Liver (tissue), 9 donors: ENCODE measurements around the gene RAD51B. TPM values are rescaled to one million over a fixed set of nuclear protein-coding genes. Genes with fewer than 3 reads are reported as not detected.

Experiments used
- DNase-seq: peaks from one replicate; pipeline ENCODE4 v3.0.0-alpha.2; 2017; ENCODE audit warnings: low spot score
- H3K27ac ChIP-seq, 2 donors: one replicate each; pipeline ENCODE4 v1.7.0; 2013; ENCODE audit warnings: inconsistent platforms in 2 of 2, low read length in 2 of 2, control low read depth in 1 of 2, low read depth in 1 of 2, mild to moderate bottlenecking in 1 of 2
- H3K27me3 ChIP-seq, 4 donors: one replicate each; pipeline versions ENCODE4 v1.6.1 to v1.7.0; 2013; ENCODE audit warnings: low read length in 3 of 4, inconsistent platforms in 1 of 4, mild to moderate bottlenecking in 1 of 4, moderate library complexity in 1 of 4; ENCODE audit not compliant: control insufficient read depth in 4 of 4, insufficient read depth in 4 of 4
- H3K36me3 ChIP-seq, 4 donors: one replicate each; pipeline versions ENCODE4 v1.6.1 to v1.7.0; 2013; ENCODE audit warnings: low read length in 3 of 4, mild to moderate bottlenecking in 3 of 4, low read depth in 1 of 4, moderate library complexity in 1 of 4; ENCODE audit not compliant: control insufficient read depth in 4 of 4, insufficient read depth in 3 of 4
- H3K4me1 ChIP-seq, 4 donors: one replicate each; pipeline versions ENCODE4 v1.6.1 to v1.7.0; 2013; ENCODE audit warnings: low read length in 3 of 4, mild to moderate bottlenecking in 3 of 4, moderate library complexity in 1 of 4; ENCODE audit not compliant: control insufficient read depth in 4 of 4, insufficient read depth in 4 of 4
- H3K4me3 ChIP-seq, 3 donors: one replicate each; pipeline versions ENCODE4 v1.6.1 to v1.7.0; 2013; ENCODE audit warnings: low read length in 3 of 3, control low read depth in 1 of 3, low read depth in 1 of 3, mild to moderate bottlenecking in 1 of 3
- H3K9ac ChIP-seq, 2 donors: one replicate each; pipeline ENCODE4 v1.7.0; 2013; ENCODE audit warnings: low read length in 2 of 2, mild to moderate bottlenecking in 2 of 2, moderate library complexity in 2 of 2, control low read depth in 1 of 2, low read depth in 1 of 2
- H3K9me3 ChIP-seq, 4 donors: one replicate each; pipeline versions ENCODE4 v1.6.1 to v1.7.0; 2013; ENCODE audit warnings: low read length in 3 of 4; ENCODE audit not compliant: control insufficient read depth in 4 of 4
- EGR1 ChIP-seq, 2 donors: IDR thresholded peaks; 2 replicates each; pipeline ENCODE4 v1.6.1; 2016 to 2018; ENCODE audit warnings: antibody characterized with exemption in 2 of 2, low read depth in 2 of 2
- FOXA1 ChIP-seq: IDR thresholded peaks from 2 replicates; pipeline ENCODE4 v1.6.1; 2016; ENCODE audit warnings: antibody characterized with exemption
- FOXA2 ChIP-seq: IDR thresholded peaks from 2 replicates; pipeline ENCODE4 v1.6.1; 2016; ENCODE audit warnings: antibody characterized with exemption
- GABPA ChIP-seq, 2 donors: IDR thresholded peaks in 1 of 2; conservative IDR thresholded peaks in 1 of 2; 2 replicates each; pipeline ENCODE4 v1.6.1; 2016; ENCODE audit warnings: antibody characterized with exemption in 2 of 2, mild to moderate bottlenecking in 1 of 2, moderate library complexity in 1 of 2
- HNF4A ChIP-seq, 2 donors: conservative IDR thresholded peaks; 2 replicates each; pipeline ENCODE4 v1.6.1; 2016; ENCODE audit warnings: antibody characterized with exemption in 2 of 2, mild to moderate bottlenecking in 2 of 2
- HNF4G ChIP-seq: IDR thresholded peaks from 2 replicates; pipeline ENCODE4 v1.6.1; 2016; ENCODE audit warnings: antibody characterized with exemption
- JUND ChIP-seq, 2 donors: IDR thresholded peaks; 2 replicates each; pipeline ENCODE4 v1.6.1; 2016; ENCODE audit warnings: antibody characterized with exemption in 2 of 2
- NR2F2 ChIP-seq: IDR thresholded peaks from 2 replicates; pipeline ENCODE4 v1.6.1; 2016; ENCODE audit warnings: antibody characterized with exemption
- RAD21 ChIP-seq, 2 donors: IDR thresholded peaks; 2 replicates each; pipeline ENCODE4 v1.6.1; 2016; ENCODE audit warnings: antibody characterized with exemption in 2 of 2, mild to moderate bottlenecking in 2 of 2
- RXRA ChIP-seq, 2 donors: IDR thresholded peaks; 2 replicates each; pipeline ENCODE4 v1.6.1; 2017 to 2018; ENCODE audit warnings: antibody characterized with exemption in 2 of 2, mild to moderate bottlenecking in 1 of 2
- SP1 ChIP-seq: IDR thresholded peaks from 2 replicates; pipeline ENCODE4 v1.6.1; 2018; ENCODE audit warnings: antibody characterized with exemption, mild to moderate bottlenecking
- TAF1 ChIP-seq: conservative IDR thresholded peaks from 2 replicates; pipeline ENCODE4 v1.6.1; 2016; ENCODE audit warnings: antibody characterized with exemption, mild to moderate bottlenecking
- YY1 ChIP-seq: IDR thresholded peaks from 2 replicates; pipeline ENCODE4 v1.6.1; 2016; ENCODE audit warnings: antibody characterized with exemption, mild to moderate bottlenecking
- WGBS: extraction: QIAGEN DNeasy Blood & Tissue Kit; methylation state at CpG from one replicate; pipeline ENCODE4 v1.1.7; 2013; 5-methylcytosine and 5-hydroxymethylcytosine counted together
- polyA plus RNA-seq, 2 donors: library from polyadenylated mRNA; stranded (reverse) in 1 of 2; unstranded in 1 of 2; fragments of 200-250 nt in 1 of 2; fragments of >200 nt in 1 of 2; fragmentation: Nextera tagmentation in 1 of 2; extraction: Ambion mirVana in 1 of 2; gene quantifications; one replicate each; pipeline versions ENCODE4 v1.2.1 to v1.2.3, GENCODE V29; 2013 to 2015
- total RNA-seq, 2 donors: library from RNA; depleted of rRNA; stranded (reverse); fragments of >200 nt; gene quantifications; one replicate each; pipeline ENCODE4 v1.2.3, GENCODE V29; 2014
- TF ChIP-seq, protein P1 (sequence below): IDR thresholded peaks from 2 replicates; pipeline ENCODE4 v1.6.1; 2016; ENCODE audit warnings: antibody characterized with exemption
- TF ChIP-seq, protein P2 (sequence below): IDR thresholded peaks from 2 replicates; pipeline ENCODE4 v1.6.1; 2016; ENCODE audit warnings: antibody characterized with exemption
- TF ChIP-seq, protein P3 (sequence below): IDR thresholded peaks from 2 replicates; pipeline ENCODE4 v1.6.1; 2016; ENCODE audit warnings: antibody characterized with exemption
- TF ChIP-seq, protein P4 (sequence below): IDR thresholded peaks from 2 replicates; pipeline ENCODE4 v1.6.1; 2016; ENCODE audit warnings: antibody characterized with exemption, mild to moderate bottlenecking
- TF ChIP-seq, protein P5 (sequence below): fragments of 150-350 bp; IDR thresholded peaks from 2 replicates; pipeline ENCODE4 v1.5.1; 2017; ENCODE audit warnings: improper control_type of control experiment, low read depth, low read length; ENCODE audit not compliant: missing input control
- donor health status: healthy.
- donor health status: healthy.
- donor health status: healthy.
- donor health status: healthy.
- donor health status: healthy.

The RAD51B gene
- total and polyA plus RNA-seq, 4 donors: 0.81 to 12.9 (median 2.4) TPM

DNA sequence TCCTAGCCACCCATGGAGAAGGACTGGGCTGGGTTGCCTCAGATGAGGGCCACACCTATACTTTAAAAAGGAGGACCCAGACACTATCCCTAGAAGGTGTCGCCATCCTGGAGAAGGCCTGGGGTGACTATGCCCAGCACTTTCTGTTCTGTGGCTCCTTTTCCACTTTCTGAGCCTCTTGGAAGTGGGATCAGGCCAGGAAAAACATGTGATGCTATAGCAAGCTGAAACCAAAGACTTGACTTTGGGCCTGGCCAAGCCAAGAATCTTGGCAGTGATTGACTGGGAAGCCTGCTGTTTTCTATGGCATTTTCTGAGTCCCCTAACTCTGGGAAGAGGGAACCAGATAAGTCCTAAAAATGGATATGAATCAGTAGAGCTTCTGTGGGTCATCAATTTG is 641.0 kb downstream of the RAD51B start (continued):
- TF ChIP-seq, protein P1, sequence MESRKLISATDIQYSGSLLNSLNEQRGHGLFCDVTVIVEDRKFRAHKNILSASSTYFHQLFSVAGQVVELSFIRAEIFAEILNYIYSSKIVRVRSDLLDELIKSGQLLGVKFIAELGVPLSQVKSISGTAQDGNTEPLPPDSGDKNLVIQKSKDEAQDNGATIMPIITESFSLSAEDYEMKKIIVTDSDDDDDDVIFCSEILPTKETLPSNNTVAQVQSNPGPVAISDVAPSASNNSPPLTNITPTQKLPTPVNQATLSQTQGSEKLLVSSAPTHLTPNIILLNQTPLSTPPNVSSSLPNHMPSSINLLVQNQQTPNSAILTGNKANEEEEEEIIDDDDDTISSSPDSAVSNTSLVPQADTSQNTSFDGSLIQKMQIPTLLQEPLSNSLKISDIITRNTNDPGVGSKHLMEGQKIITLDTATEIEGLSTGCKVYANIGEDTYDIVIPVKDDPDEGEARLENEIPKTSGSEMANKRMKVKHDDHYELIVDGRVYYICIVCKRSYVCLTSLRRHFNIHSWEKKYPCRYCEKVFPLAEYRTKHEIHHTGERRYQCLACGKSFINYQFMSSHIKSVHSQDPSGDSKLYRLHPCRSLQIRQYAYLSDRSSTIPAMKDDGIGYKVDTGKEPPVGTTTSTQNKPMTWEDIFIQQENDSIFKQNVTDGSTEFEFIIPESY: no peak

DNA sequence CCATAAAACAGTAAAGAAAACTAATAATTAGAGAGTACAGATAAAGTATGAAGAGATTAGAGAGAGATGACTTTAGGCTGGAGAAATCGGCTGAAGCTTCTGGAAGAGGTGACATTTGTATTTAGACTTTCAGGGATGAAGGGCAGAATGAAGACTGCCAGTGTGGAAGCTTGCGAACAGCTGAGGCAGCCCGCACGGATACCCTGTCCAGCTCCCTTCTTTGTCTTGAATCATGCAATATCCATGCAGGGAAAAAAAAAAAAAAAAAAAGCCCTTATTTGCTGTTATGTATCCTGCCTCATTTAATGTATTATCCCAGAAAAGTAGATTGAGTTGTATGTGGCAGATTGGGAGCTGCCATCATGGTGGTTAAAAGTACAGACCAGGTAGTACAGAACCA is 641.5 kb downstream of the RAD51B start:
- DNase-seq: no peak
- Histone ChIP-seq H3K9ac (no peak overlapping the region), H3K27ac (no peak overlapping the region), H3K4me1 (peaks cover 4 to 22% (median 6%) of the 10 kb centered on the region in 4 donors), H3K4me3 (no peak overlapping the region), H3K9me3 (no peaks in the 10 kb centered on the region), H3K36me3 (no peaks in the 10 kb centered on the region), H3K27me3 (no peaks in the 10 kb centered on the region)
- TF ChIP-seq, protein P2, sequence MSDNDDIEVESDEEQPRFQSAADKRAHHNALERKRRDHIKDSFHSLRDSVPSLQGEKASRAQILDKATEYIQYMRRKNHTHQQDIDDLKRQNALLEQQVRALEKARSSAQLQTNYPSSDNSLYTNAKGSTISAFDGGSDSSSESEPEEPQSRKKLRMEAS: no peak
- TF ChIP-seq SP1: no peak
- TF ChIP-seq JUND (IDR thresholded peaks at IDR 0.05): no peak
- TF ChIP-seq, protein P1: no peak
- no peak for TF ChIP-seq YY1
- no peak for TF ChIP-seq GABPA (IDR thresholded peaks at IDR 0.05 in 1 of 2, conservative IDR thresholded peaks at IDR 0.05 in 1 of 2)
- no peak for TF ChIP-seq HNF4A (conservative IDR thresholded peaks at IDR 0.05)
- TF ChIP-seq, protein P3, sequence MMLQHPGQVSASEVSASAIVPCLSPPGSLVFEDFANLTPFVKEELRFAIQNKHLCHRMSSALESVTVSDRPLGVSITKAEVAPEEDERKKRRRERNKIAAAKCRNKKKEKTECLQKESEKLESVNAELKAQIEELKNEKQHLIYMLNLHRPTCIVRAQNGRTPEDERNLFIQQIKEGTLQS: no peak
- TF ChIP-seq RAD21 (IDR thresholded peaks at IDR 0.05): no peak
- TF ChIP-seq, protein P4, sequence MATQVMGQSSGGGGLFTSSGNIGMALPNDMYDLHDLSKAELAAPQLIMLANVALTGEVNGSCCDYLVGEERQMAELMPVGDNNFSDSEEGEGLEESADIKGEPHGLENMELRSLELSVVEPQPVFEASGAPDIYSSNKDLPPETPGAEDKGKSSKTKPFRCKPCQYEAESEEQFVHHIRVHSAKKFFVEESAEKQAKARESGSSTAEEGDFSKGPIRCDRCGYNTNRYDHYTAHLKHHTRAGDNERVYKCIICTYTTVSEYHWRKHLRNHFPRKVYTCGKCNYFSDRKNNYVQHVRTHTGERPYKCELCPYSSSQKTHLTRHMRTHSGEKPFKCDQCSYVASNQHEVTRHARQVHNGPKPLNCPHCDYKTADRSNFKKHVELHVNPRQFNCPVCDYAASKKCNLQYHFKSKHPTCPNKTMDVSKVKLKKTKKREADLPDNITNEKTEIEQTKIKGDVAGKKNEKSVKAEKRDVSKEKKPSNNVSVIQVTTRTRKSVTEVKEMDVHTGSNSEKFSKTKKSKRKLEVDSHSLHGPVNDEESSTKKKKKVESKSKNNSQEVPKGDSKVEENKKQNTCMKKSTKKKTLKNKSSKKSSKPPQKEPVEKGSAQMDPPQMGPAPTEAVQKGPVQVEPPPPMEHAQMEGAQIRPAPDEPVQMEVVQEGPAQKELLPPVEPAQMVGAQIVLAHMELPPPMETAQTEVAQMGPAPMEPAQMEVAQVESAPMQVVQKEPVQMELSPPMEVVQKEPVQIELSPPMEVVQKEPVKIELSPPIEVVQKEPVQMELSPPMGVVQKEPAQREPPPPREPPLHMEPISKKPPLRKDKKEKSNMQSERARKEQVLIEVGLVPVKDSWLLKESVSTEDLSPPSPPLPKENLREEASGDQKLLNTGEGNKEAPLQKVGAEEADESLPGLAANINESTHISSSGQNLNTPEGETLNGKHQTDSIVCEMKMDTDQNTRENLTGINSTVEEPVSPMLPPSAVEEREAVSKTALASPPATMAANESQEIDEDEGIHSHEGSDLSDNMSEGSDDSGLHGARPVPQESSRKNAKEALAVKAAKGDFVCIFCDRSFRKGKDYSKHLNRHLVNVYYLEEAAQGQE: no peak
- TF ChIP-seq FOXA1: no peak
- TF ChIP-seq TAF1: no peak
- no peak for TF ChIP-seq FOXA2
- no peak for TF ChIP-seq HNF4G
- no peak for TF ChIP-seq EGR1 (IDR thresholded peaks at IDR 0.05; ENCODE audit: low read depth in 2 of 2)
- no peak for TF ChIP-seq NR2F2
- TF ChIP-seq RXRA (IDR thresholded peaks at IDR 0.05): no peak
- TF ChIP-seq, protein P5, sequence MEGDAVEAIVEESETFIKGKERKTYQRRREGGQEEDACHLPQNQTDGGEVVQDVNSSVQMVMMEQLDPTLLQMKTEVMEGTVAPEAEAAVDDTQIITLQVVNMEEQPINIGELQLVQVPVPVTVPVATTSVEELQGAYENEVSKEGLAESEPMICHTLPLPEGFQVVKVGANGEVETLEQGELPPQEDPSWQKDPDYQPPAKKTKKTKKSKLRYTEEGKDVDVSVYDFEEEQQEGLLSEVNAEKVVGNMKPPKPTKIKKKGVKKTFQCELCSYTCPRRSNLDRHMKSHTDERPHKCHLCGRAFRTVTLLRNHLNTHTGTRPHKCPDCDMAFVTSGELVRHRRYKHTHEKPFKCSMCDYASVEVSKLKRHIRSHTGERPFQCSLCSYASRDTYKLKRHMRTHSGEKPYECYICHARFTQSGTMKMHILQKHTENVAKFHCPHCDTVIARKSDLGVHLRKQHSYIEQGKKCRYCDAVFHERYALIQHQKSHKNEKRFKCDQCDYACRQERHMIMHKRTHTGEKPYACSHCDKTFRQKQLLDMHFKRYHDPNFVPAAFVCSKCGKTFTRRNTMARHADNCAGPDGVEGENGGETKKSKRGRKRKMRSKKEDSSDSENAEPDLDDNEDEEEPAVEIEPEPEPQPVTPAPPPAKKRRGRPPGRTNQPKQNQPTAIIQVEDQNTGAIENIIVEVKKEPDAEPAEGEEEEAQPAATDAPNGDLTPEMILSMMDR: no peak
- WGBS: 85% methylated on average over 4 of the region's 4 CpGs
